DMS153 treated with DMSO at 0.1 percent for 48 hours (cell line): ENCODE data around the gene C3orf20.
"Not testable (repeated sequence)": the region's sequence is repeated elsewhere in the genome, so short reads cannot be mapped to it uniquely, and the experiment has no call there.

Experiments used
- DNase-seq: peaks from one replicate; lab custom pipeline; 2025; ENCODE audit not compliant: unreplicated experiment; lab: John Stamatoyannopoulos, UW

C3orf20 gene

DNA sequence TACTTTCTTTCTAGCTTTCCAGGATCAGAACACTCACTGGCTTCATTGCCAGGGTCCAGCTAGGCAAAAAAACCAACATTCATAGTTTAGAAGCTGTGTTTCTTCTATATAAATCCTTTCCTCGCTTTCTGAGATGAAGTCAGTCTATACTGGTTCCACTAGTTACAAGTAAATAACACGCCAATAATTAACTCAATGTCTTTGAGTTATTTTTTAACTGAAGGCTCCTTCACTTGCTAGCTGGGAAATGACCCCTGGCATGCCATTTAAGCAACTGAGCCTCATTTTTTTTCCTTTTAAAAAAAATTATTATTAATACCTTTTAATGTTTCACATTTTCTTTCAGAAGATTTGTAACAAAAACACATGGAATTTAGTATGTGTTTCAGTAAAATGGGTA is 25.5 kb upstream of the C3orf20 start:
- no peak for DNase-seq

GRCh38 chr3:14650193-14650592 is 24.7 kb upstream of the C3orf20 start:
- no peak for DNase-seq

GRCh38 chr3:14651440-14652251 is 23.3 kb upstream of the C3orf20 start, which contains the start of gene CCDC174:
TSS of gene CCDC174 (plus strand) at chr3:14651762. CDS start at chr3:14651837, 75 bp downstream.
- DNase-seq = peak; percentile 87

GRCh38 chr3:14652360-14652907 is 22.5 kb upstream of the C3orf20 start:
- not testable (repeated sequence) for DNase-seq

DNA sequence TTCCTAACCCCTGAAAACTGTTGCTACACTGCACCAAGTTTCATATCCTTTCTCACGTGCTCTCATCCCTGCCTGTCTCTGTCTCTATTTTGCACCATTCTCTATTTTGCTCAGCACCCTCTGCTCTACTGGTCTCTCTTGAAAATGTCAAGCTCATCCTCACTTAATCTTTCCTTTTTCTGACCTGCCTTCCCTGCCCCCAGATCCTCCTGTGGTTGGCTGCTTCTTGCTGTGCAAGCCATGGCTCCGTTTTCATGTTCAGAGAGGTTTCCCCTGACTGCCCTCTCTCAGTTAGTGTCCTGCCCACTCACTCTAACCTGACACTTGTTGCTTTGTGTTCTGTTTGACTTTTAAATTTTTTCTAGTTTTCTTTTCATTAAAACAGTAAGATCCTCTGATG is 17.4 kb upstream of the C3orf20 start:
- DNase-seq = no peak

DNA sequence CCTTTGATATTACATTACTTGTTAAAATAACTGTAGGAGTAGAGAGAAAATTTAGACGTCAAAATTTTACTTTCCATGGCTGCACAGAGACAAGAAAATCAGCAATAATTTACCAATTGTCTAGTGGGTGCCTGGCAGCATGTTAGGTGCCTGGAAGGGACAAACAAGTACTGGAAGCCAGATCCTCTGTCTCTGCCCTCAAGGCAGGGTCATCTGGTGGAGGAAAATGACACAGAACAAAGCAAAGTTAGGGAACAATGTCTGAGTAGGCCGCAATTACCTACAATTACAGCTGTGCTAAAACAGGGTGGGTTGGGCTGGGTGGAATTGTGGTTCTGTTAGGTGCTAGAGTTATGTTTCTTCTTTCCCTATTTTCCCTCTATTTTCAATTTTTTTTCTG is 16.0 kb upstream of the C3orf20 start:
- DNase-seq = no peak

DNA sequence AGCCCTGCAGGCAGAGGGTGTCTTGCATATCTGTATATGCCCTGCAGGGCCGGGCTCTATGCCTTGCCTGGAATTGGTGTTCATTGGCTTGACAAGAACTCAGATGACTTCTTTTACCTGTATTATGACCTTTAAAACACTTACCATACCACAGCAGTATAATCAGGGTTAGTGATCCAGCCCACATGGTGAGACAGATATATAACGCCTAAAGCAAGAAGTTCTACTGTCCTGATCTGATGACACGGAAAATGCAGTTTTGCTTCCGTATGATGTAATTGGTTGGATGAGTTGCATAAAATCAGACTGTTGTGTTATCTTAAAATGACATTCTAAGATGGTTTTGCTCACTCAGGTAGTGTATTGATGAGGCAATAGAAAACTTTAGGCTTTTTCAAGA is 14.0 kb upstream of the C3orf20 start:
- no peak for DNase-seq

DNA sequence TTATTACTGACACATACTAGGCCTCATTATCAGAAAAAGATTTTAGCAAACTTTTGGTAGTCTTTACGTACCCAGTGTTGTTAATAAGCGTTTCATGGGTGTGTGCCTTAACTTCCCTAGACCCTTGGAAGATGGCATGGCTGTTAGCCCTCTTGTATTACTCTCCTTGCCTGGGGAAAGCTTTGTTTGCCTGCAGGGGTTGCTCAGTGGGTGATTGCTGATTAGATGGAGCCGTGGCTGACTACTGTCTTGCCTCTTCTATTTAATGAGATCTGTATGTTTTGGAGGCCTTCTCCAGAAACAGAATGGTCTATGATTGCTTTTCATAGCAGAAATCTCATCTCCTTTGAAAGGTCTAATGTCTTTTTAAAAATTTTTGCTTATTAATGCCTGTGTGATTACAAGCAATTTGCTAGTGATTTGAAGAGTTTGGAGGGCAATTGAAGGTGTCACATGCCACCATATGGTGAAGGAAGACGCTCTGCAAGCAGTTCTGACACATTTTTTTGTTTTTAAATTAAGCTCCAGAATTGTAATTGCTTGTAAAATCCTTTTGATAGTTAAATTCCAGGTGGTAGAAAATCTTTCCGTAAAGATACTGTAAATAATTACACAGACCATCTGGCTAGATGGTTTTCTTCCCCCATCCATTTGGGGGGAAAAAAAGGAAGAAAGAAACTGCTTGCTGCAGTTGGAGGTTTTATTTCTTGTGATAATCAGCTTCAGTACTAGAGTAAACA is 11.4 kb upstream of the C3orf20 start:
- DNase-seq = no peak

DNA sequence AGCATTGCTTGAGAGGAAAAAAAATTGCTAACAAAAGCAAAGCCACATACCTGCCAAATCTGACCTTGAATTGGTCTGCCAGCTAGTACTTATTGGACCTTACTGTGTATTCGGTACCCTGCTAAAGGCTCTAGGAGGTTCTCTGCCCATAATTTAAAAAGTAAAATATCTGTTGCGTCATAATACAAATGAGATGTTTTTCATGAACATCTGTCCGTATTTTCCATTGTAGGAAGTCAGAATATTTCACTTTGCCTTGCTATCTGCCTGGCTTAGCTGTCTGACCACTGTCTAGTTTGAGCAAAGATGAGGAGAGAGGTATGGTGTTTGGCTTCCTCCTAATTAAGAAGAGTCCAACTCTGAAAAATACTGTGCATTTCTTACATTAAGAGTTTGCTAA is 10.8 kb upstream of the C3orf20 start:
- no peak for DNase-seq

DNA sequence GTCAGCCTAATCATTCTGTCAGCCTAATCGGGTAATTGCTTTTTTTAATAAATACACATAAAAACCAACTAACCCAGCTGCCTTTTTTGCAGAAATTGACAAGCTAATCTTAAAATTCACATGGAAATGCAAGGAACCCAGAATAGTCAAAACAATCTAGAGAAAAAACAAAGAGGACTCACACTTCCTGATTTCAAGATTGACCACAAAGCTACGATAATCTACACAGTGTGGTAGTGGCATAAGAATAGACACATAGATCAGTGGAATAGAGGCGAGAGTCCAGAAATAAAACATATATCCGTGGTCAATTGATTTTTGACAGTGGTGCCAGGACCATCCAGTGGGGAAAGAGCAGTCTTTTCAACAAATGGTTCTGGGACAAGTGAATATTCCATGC is 2.4 kb upstream of the C3orf20 start:
- no peak for DNase-seq

DNA sequence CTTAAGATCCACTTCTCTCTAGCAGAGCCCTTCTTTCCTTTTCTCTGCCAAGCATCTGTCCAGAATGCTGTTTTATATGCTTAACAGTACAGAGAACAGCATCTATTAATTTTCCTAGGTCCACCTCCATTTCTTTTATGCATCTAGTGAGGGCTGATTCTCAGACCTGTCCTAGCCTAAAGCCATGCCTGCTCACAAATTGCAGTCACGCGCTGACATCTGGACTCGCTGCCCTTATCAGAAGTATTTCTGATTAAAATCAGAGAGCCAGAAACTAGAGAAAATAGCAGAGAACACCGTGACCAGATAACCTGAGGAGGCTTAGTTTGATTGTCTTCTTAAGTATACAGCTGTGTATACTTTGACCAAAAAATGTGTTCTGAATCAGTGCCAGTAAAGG is 1.9 kb downstream of the C3orf20 start:
- DNase-seq = no peak

DNA sequence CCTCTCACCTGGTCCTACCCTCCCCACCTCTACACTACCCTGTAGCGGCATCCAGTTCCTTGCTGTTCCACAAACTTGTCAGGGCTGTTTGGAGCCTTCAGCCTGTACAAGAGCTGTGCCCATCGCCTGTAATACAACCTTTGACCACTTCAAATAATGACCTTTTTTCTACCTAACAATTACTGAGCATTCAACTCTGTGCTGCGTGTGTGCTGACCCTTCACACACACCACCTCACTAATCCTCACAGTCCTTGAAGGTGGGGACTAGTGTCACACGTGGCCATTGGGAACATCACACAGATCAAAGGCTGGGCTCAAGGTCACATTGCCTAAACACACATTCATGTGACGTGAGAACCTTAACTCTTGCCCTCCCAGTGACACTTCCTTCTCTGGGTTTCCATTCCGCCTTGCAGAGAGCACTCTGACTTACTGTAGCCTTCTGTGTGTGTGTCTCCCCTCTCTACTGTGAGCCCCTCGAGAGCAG is 3.1 kb downstream of the C3orf20 start:
- DNase-seq = no peak

- no peak for DNase-seq
Observed at GRCh38 chr3:14680115-14680514, 5.2 kb downstream of the C3orf20 start.

DNA sequence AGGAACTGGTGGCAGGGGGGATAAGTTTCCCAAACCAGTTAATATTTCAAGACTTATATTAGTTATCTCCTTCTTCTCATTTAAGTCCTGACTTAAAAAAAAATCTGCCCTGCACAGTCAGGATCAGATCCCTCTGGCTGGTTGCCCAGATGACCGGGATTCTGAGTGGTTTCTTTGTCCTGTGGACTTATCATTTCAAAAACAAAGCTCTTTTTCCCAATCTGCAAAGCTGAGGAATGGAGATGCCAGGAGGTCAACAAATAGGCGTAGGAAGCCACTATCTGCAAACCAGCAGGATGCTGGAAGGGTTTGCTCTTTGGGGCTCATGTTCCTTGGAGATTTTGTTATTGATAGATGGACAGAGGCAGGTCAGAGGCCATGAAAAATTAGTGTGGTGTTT is 5.8 kb downstream of the C3orf20 start:
- no peak for DNase-seq

DNA sequence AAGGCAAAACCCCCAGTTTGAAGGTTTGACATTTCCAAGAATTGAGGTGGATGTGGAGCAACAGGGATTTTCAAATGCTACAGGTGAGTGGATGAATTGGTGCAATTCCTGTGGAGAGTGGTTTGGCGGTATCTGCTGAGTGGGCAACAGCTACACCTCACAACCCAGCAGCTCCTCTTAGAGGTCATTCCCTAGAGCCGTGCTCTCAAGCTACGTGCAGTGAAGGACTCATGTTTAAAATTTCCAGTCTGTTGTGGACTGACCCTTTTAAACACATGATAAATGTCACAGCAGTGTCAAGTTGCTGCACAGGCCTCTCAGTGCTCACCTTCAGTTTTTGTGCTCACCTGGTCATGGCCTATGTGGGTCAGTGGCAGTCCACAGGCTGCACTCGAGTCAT is 9.5 kb downstream of the C3orf20 start:
- DNase-seq = no peak

DNA sequence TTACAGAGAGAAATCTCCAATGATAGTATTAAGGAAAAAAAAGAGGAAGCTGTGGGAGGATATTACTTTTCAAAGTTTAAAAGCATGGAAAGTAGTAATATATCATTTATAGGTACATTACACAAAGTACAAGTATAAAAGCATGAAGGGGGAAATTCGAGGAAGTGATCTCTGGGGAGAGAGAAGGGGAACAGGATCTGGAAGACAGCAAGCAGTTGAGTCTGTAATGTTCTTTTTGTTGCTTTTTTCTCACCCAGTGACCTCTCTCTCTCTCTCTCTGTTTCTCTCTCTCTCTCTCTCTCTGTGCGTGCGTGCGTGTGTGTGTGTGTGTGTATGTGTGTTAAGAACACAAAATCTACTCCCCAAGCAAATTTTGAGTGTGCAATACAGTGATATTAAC is 10.2 kb downstream of the C3orf20 start:
- no peak for DNase-seq

DNA sequence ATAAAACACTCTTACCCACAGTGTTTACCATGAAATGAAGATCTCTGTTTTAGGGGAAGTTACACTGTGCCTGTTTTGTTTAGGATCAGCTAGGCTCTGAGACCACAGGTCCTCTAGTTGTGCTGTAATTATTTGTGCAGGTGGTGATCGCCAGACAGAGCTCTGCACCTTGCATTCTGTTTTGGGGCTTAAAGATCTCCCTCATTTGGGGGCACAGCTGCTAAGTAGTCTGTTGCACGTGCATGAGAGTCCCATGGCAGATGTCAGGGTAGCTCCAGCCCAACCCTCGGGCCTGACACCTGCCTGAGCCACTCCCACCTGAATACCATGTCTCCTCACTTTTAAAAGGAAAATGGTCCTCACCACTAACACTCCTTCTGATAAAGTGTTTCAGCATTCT is 12.4 kb downstream of the C3orf20 start:
- no peak for DNase-seq

GRCh38 chr3:14688525-14688924 is 13.6 kb downstream of the C3orf20 start:
- DNase-seq = no peak

GRCh38 chr3:14689247-14689980 is 14.5 kb downstream of the C3orf20 start:
- no peak for DNase-seq

- no peak for DNase-seq
Observed at GRCh38 chr3:14691239-14691638, 16.3 kb downstream of the C3orf20 start.

DNA sequence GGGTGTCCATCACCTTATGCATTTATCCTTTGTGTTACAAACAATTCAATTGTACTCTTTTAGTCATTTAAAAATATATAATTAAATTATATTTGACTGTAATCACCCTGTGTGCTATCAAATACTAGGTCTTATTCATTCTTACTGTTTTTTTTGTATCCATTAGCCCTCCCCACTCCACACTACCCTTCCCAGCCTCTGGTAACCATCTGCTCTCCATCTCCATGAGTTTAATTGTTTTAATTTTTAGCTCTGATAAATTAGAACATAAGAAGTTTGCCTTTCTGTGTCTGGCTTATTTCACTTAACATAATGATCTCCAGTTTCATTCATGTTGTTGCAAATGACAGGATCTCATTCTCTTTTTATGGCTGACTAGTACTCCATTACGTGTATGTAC is 16.8 kb downstream of the C3orf20 start:
- no peak for DNase-seq
